Measurements from ENCODE around the gene CFAP119.

DNA sequence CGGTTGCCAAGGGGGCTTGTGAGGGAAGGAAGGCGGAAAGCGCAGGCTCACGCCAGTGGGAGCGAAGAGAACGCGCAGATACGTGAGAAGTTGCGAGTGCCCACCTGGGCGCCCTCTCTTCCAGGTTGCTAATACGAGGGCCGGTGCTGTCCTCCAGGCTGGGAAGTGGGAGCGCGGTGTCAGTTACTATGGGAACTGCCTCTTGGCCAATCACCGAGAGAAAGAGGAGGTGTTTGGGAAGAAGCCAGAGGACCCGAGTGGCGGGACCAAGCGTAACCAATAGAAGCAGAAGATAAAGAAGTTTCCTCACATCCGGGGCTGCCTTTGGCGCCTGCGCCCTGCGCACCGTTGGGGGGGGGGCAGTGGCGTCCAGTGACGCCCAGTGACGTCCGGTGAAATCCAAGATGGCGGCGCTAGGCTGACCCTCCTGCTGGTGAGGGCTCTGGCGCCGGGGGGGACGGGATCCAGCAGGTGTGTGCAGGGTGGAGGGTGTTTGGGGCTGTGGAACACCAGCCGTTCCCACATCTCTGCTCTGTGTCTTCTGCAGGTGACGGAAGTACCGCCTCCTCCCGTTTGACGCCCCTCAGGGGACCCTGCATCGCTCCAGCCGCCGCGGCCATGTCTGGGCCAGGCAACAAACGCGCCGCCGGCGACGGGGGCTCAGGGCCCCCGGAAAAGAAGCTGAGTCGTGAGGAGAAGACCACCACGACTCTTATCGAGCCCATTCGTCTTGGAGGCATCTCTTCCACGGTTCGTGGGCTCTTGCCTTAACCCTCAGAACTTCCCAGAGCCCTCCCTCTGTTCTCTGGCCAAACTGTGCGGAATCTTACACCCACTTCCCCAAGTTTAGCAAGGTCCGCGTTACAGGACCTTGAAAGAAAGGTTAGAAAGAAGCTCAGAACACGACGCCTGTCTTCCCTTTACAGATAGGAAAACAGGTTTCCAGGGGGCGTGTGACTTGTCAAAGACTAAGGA is at the start of gene CFAP119, which contains the start of gene RNF40:
- TF ChIP-seq ZC3H10 (CRISPR knock-in tag; IDR thresholded peaks at IDR 0.05) (no peak), SNAI2 (CRISPR knock-in tag; IDR thresholded peaks at IDR 0.05) (no peak), BACH2 (CRISPR knock-in tag; IDR thresholded peaks at IDR 0.05; ENCODE audit: borderline replicate concordance) (no peak), ZFP3 (CRISPR knock-in tag; IDR thresholded peaks at IDR 0.05) (no peak), ZNF70 (CRISPR knock-in tag; IDR thresholded peaks at IDR 0.05) (no peak), GLIS3 (CRISPR knock-in tag; IDR thresholded peaks at IDR 0.05) (no peak)

Data from SK-N-SH treated with all-trans-retinoic acid at 6 μM for 48 hours (cell line).